NOMO-1 treated with DMSO at 0.1 percent for 48 hours (cell line): ENCODE results near the gene DRAP1.
"Not testable (repeated sequence)": the region's sequence is repeated elsewhere in the genome, so short reads cannot be mapped to it uniquely, and the experiment has no call there.

Experiments
- DNase-seq: peaks from one replicate; lab custom pipeline; 2025; ENCODE audit not compliant: unreplicated experiment; lab: John Stamatoyannopoulos, UW

Gene DRAP1

DNA sequence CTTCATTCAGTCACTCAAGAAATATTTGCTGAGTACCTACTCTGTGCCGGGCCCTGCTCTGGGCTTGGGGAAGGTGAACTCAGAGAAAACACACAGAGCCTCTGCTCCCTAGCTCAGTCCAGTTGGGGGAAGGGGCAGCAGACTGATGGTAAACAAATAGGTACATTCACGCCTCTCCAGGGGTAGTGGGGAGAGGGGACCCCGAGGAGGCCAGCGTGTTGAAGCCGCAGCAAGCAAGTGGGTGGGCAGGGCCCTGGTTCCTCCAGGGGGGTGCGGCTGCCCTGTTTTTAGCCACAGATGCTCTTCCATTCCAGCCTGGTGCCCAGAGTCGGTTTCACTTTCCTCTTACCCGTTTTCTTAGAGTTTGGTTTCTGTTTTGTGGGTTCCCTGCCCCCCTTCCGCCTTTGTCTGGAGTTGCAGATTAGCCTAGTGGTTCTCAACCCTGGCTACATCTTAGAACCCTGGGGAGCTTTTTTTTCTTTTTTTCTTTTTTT, 8.7 kb downstream of the DRAP1 start:
- peak; percentile 86 for DNase-seq

DNA sequence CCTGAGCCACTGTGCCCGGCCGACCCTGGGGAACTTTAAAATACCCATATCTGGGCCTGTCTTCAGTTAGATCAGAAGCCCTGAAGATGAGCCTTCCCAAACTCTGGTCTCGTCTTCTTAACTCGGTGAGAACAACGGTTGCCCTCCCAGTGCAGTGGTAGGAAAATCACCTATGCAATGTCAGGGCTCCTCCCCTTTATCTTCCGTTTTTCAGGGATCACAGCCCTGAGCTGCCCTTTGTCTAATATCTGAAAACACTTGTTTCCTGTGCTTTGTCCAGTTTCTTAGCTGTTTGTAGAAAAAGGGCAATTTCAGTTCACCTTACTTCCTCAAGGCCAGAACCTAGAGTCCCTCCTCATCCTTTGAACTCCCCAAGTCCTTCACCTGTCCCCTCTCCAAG, 9.4 kb downstream of the DRAP1 start:
- DNase-seq = no peak

DNA sequence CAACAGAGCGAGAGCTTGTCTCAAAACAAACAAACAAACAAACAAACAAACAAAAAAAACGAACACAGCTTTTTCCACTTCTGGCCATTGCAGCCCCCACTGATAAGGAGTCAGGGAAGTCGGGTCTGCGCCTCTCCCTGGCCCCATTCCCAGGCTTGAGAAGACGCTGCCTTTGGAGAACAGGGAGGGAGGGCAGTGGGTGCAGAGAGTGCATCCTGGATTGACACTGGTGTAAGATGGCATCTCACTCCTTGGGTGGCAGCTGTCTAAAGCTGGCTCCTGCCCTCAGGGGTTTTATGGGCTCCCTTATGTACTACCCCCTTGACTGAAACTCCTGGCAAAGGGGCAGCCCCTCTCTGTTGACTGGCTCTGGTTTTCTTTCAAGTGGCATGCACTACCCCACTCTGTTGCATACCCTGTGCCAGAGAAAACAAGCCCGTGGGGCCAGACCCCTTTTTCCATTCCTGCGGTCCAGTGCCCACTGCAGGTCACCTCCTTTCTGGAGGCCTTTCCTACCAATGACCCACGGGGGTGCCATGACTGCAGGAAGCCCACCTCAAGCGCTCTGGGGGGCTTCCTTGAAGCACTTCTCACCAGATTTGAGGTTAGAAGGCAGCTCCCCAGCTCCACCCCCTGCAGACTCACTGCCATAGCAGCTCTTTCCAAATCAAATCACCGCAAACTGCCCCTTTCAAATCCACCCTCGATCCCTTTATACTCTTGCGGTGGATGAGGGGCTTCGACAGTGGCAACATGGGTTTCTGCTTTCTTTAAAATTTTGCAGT, 12.7 kb downstream of the DRAP1 start:
- no peak for DNase-seq

DNA sequence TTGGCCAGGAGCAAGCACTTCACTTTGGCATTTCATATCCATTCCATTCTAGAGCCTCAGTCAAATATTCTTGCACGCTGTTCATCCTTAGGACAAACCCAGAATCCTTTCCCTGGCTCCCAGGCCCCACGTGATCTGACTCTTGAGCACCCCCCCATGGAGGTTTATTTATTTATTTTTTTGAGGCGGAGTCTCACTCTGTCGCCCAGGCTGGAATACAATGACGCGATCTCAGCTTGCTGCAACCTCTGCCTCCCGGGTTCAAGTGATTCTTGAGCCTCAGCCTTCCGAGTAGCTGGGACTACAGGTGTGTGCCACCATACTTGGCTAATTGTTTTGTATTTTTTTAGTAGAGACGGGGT, 13.3 kb downstream of the DRAP1 start:
- no peak for DNase-seq

DNA sequence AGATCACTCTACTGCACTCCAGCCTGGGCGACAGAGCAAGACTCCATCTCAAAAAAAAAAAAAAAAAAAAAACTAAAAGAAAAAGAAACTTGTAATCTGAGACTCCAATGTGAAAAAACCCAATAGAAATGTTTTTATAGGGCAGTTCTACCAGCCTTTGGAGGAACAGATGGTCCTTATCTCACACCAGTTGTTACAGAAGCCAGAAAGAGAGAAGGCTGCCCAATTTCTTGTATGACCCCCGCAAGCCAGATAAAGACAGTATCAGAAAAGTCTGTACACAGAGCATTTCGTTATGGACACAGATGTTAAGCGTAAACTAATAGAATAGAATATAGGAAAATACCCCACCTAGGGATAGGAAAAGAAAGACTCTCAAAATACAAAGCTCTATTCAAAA, 14.8 kb downstream of the DRAP1 start:
- DNase-seq = no peak

DNA sequence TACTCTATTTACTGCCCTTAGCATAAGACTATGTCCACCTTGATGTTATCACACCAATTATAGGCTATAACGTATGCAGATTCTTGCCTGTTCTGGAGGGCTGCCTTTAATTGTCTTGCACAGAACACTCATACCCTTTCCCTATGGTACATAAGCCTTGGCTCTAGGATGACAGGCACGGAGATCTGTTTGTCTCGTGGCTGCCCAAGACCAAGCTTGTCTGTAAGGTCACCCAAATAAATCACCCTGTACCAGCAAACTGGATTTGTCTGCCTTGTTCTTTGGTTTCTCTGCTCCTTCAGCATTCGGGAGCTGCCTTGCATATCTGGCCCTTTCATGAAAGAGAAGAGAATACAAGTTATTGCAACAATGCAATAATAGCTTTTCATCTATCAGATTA, 18.5 kb downstream of the DRAP1 start:
- DNase-seq = no peak

DNA sequence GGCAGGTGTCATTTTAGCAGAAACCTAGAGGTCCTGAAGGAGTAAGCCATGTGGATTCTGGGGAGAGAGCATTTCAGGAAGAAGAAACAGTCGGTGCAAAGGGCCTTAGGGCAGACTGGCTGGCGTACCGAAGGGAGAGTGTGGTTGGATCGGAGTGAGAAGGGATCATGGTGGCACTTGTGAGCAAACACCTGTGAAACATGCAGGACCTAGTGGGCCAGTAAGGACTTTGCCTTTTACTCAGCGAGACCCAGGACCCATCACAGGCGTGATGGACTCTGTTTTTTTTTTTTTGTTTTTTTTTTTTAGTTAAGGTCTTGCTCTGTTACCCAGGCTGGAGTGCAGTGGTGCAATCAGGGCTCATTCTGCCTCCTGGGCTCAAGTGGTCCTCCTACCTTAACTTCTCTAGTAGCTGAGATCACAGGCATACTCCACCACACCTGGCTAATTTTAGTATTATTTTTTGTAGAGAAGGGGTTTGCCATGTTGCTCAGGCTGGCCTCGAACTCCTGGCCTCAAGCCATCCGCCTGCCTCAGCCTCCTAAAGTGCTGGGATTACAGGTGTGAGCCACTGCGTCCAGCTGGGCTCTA, 22.6 kb downstream of the DRAP1 start:
- DNase-seq = no peak

DNA sequence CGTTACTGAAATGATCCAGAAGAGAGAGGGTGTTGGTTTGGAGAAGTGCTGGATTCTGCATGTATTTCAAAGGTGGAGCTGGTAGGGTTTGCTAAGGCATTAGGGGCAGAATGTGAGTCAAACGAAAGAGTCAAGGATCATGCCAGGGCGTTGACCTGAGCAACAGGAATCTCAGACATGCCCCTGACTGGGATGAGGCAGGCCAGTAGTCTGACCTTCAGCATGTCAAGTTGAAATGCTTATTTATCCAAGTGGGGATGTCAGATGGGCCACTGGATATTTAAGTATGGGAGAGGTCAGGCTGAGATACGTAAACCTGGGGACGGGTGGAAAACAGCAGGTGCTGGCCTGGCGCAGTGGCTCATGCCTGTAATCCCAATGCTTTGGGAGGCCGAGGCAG, 23.3 kb downstream of the DRAP1 start:
- no peak for DNase-seq

DNA sequence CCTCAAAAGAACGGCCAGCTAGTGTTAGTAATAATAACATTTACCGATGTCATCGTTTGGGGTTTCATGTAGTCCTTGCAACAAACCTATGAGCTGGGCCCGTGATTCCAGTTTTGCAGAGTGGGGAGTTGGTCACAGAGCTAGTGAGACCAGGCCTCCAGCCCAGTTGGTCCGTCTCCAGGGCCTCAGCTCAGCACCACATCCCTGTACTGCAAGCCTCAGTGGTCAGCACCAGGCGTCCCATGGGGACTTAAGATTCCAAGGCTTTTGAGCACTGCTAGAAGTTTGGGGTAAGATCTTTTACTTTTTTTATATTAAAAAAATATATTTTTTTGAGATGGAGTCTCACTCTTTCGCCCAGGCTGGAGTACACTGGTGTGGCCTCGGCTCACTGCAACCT, 25.0 kb downstream of the DRAP1 start:
- DNase-seq = no peak

DNA sequence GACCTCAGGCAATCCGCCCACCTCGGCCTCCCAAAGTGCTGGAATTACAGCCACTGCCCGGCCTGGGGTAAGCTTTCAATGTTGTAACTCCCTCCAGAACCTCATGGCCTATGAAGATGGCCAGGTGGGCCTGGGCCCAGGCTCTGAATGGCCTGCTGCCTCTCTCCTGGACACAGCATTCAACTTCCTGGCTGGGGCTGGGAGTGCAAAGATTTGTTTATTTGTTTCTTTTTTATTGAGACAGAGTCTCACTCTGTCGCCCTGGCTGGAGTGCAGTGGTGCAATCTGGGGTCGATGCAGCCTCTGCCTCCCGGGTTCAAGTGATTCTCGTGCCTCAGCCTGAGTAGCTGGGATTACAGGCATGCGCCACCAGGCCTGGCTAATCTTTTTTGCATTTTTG, 25.5 kb downstream of the DRAP1 start:
- no peak for DNase-seq

DNA sequence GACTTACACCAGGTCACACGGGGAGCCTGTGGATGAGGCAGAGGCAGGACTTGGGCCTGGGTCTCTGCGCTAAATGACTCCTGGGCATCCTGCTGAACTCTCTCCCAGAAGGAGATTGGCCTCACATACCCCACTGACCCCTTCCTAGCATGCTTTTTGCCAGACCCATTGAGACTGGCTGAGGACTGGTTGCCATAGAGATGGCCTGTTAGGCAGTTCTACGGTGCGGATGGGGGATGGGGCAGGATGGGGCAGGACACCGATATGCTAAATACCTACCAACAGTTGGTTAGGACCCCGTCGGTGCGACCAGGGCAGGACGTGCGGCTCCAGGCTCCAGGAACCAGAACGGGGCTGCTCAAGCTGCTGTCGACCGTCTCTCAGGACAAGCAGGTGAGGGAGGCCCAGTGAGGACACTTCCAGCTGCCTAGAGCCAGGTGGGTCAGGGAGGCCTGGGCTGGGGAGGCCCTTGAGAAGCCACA, 26.2 kb downstream of the DRAP1 start, which contains the start of gene TSGA10IP:
Gene TSGA10IP (plus strand): TSS at position 51 of the 482 bp plus-strand sequence. CDS start 196 bp downstream, at position 247.
- DNase-seq = no peak

DNA sequence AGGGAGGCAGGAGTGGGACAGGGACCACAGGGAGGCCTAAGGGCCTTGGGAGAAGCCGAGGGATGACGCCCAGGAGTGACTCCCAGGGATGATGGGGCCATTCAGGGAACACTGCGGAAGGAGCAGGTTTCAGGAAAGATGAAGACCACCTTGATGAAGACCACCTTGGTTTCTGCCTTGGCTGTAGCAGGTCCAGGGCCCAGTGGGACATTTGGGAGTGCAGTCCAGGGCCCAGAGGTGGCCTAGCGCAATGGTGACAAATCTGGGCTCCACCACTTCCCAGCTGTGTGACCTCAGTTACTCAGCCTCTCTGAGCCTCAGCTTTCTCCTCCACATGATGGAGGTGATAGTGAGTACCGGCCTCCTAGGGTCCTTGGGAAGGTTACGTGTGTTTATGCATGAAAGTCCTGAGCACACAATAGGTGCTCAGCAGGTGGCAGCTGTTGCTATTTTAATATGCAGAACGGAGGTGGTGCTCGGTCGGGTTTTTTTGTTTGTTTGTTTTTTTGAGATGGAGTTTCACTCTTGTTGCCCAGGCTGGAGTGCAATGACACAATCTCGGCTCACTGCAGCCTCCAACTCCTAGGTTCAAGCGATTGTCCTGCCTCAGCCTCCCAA, 26.8 kb downstream of the DRAP1 start:
- DNase-seq = no peak

DNA sequence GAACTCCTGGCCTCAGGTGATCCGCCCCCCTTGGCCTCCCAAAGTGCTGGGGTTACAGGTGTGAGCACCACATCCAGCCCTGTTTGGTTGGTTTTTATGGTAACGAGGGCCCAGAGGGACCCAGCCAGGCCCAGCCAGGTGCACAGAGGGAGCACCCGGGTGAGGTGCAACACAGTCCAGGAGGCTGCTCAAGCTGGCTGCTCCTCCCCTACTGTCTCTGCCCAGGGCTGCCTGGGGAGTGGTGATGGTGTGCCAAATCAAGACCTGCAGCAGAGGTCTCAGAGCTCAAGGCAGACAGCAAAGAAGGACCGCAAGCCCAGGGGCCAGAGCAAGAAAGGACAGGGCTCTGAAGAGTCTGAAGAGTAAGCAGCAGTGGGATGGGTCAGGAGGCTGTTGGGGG, 27.4 kb downstream of the DRAP1 start:
- no peak for DNase-seq

DNA sequence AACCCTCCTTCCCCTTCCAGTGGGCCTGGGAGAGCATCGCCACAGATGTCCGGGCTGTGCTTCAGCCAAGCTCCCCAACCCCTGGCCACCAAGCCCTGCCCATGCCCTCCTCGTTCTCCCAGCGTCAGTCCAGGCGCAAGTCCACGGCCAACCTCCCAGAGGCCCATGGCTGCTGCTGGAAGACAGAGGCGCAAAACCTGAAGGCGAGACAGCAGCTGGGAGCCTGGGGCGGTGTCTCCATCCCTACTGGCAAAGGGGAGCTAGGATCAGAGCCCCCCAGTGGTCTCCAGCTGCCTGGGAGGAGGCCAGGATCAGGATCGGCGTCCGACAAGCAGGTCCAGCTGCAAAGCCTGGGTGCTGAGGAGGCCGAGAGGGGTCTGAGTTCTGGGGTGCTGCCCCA, 27.9 kb downstream of the DRAP1 start:
- DNase-seq = no peak

DNA sequence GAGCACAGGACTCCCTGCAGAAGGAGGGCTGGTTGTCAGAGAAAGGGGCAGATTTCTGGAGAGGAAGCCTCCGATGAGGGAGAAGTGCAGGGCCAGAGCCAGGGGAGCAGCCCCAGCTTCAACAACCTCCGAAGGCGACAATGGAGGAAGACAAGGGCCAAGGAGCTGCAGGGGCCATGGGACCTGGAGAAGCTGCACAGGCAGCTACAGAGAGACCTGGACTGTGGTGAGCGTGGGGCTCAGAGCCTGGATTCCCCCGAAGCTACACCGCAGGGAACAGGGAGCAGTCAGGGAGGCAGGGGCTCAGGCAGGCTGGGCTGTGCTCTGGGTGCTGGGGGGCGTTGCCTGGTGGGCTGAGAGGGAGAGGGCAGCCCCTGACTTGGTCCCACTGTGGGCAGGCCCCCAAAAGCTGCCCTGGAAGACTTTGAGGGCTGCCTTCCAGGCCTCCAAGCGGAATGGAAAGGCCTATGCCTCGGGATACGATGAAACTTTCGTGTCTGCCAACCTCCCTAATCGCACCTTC, 28.4 kb downstream of the DRAP1 start:
- DNase-seq = no peak

DNA sequence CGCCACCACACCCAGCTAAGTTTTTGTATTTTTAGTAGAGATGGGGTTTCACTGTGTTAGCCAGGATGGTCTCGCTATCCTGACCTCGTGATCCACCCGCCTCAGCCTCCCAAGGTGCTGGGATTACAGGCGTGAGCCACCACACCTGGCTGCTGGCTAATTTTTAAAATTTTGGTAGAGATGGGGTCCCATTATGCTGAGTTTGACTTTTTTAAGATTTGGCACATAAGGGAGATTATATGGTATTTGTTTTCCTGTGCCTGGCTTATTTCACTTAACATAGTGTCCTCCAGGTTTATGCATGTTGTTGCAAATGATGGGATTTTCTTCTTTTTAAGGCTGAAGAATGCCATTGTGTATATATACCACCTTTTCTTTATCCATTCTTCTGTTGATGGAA, 31.5 kb downstream of the DRAP1 start:
- not testable (repeated sequence) for DNase-seq

DNA sequence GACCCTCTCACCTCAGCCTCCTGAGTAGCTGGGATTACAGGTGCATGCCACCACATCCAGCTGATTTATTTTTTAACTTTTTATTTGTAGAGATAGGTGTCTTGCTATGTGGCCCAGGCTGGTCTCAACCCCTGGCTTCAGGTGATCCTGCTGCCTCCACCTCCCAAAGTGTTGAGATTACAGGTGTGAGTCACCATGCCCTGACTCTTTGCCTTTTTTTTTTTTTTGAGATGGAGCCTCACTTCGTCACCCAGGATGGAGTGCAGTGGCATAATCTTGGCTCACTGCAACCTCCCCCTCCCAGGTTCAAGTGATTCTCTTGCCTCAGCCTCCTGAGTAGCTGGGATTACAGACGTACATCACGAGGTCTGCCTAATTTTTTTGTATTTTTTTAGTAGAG, 32.4 kb downstream of the DRAP1 start:
- not testable (repeated sequence) for DNase-seq

DNA sequence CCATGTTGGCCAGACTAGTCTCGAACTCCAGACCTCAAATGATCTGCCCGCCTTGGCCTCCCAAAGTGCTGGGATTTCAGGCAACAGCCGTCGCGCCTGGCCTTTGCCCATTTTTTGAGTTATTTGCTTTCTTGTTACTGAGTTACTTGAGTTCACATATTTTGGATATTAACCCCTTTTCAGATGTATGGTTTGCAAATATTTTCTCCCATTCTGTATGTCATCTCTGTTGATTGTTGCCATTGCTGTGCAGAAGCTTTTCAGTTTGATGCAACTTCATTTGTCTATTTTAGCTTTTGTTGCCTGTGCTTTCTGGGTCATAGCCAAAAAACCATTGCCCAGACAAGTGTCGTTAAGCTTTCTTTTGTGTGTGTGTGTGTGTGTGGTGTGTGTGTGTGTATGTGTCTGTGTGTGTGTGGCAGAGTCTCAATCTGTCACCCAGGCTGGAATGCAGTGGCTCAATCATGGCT, 32.9 kb downstream of the DRAP1 start:
- no peak for DNase-seq

DNA sequence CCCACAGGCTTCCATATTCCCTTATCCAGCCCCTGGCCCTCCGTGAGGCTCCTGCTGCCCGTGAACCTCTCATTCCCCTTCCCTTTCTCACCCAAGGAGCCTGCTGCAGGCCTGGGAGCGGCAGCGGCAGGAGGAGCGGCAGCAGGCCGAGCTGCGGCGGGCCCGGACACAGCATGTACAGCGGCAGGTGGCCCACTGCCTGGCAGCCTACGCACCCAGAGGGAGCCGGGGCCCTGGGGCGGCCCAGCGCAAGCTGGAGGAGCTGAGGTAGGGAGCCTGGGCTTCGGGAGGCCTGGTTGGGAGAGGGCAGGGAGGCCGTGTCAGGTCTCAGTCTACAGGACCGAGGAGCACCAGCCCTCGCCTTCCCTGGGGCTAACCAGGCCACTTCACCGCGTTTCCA, 34.2 kb downstream of the DRAP1 start:
- DNase-seq = no peak

DNA sequence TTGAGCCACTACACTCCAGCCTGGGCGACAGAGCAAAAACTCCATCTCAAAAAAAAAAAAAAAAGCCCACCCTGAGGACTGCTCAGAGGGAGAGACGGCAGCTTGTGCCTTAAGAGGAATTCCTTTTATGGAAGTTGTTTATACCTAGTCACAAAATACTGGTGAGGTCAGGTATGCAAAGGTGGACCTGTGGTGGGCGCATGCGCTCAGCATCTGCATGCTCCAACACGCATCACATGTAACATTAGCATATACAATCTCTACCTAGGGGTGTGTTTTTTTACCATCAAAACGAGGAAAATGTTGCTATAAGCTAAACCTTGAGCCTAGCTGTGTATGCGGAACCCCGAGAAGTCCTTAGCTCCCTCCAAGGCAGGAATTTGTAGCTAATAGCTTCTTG, 35.5 kb downstream of the DRAP1 start:
- DNase-seq = no peak

DNA sequence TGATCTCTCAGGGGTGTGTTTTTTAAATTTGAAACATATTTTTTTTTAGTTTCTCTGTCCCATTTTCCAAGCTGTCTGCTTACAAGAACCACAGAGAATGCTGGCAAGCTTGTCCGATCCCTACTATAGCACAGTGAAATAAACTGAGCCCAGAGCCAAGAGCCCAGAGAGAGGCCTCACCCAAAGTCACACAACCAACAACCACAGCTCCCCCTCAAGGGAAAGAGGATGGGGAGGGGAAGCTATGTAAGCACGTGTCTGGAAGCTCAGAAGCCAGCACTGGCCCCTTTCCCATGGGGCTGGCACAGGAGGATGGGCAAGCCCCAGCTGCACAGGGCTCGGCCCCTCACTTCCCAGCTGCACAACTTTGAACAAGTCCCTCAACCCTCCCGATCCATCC, 39.1 kb downstream of the DRAP1 start:
- DNase-seq = no peak
